Astrocyte (in vitro differentiated cells and primary cell): Measurements from ENCODE around the gene CDK6. TPM values are rescaled to one million over a fixed set of nuclear protein-coding genes. Genes with fewer than 3 reads are reported as not detected.
A peak's percentile ranks its signal among the peaks of the same experiment; 100 is the strongest.

Experiments used
- DNase-seq: peaks from one replicate; pipeline ENCODE4 v3.0.0-alpha.2; 2010; ENCODE audit warnings: low read depth
- FAIRE-seq: peaks from 2 replicates; lab custom pipeline; 2011; peaks lifted over from hg19 to GRCh38; lab: Jason Lieb, UNC
- H2AFZ ChIP-seq: 2 replicates; pipeline ENCODE4 v1.6.0; 2012; ENCODE audit warnings: low read depth, low read length, inconsistent platforms
- H3K27ac ChIP-seq: 2 replicates; pipeline ENCODE4 v1.5.1; 2011; ENCODE audit warnings: low read depth, low read length, inconsistent platforms
- H3K27me3 ChIP-seq: 2 replicates; pipeline ENCODE4 v1.6.0; 2011; ENCODE audit warnings: low read length, inconsistent platforms; ENCODE audit not compliant: insufficient read depth
- H3K36me3 ChIP-seq: 2 replicates; pipeline ENCODE4 v1.5.1; 2011; ENCODE audit warnings: low read length, inconsistent platforms; ENCODE audit not compliant: insufficient read depth
- H3K4me1 ChIP-seq: 2 replicates; pipeline ENCODE4 v1.5.1; 2011; ENCODE audit warnings: low read length, inconsistent platforms; ENCODE audit not compliant: insufficient read depth
- H3K4me2 ChIP-seq: 2 replicates; pipeline ENCODE4 v1.6.0; 2012; ENCODE audit warnings: low read length, inconsistent platforms
- H3K4me3 ChIP-seq: 2 replicates; pipeline ENCODE4 v1.5.1; 2011; ENCODE audit warnings: low read depth, mild to moderate bottlenecking, low read length, inconsistent platforms; ENCODE audit not compliant: insufficient read depth
- H3K79me2 ChIP-seq: 2 replicates; pipeline ENCODE4 v1.6.0; 2012; ENCODE audit warnings: mild to moderate bottlenecking, low read length, inconsistent platforms; ENCODE audit not compliant: insufficient read depth
- H3K9ac ChIP-seq: 2 replicates; pipeline ENCODE4 v1.6.0; 2012; ENCODE audit warnings: mild to moderate bottlenecking, low read length, inconsistent platforms
- H3K9me3 ChIP-seq: 2 replicates; pipeline ENCODE4 v1.5.1; 2012; ENCODE audit warnings: low read depth, mild to moderate bottlenecking, low read length, inconsistent platforms; ENCODE audit not compliant: insufficient read depth
- H4K20me1 ChIP-seq: 2 replicates; pipeline ENCODE4 v1.6.0; 2012; ENCODE audit warnings: low read length, inconsistent platforms; ENCODE audit not compliant: insufficient read depth
- H3K27ac Mint-ChIP-seq: one replicate; pipeline ENCODE4 v1.8.0; 2021; ENCODE audit warnings: mild to moderate bottlenecking, mixed read lengths; ENCODE audit not compliant: unreplicated experiment
- H3K27me3 Mint-ChIP-seq: one replicate; pipeline ENCODE4 v1.8.0; 2021; ENCODE audit warnings: low read depth, mixed read lengths; ENCODE audit not compliant: unreplicated experiment
- H3K36me3 Mint-ChIP-seq: one replicate; pipeline ENCODE4 v1.8.0; 2021; ENCODE audit warnings: low read depth, mixed read lengths; ENCODE audit not compliant: unreplicated experiment
- H3K4me1 Mint-ChIP-seq: one replicate; pipeline ENCODE4 v1.8.0; 2021; ENCODE audit warnings: low read depth, mixed read lengths; ENCODE audit not compliant: unreplicated experiment
- H3K4me3 Mint-ChIP-seq: one replicate; pipeline ENCODE4 v1.8.0; 2021; ENCODE audit warnings: mild to moderate bottlenecking, moderate library complexity, mixed read lengths; ENCODE audit not compliant: unreplicated experiment
- H3K9me3 Mint-ChIP-seq: one replicate; pipeline ENCODE4 v1.8.0; 2021; ENCODE audit warnings: mild to moderate bottlenecking, mixed read lengths; ENCODE audit not compliant: unreplicated experiment
- EZH2 ChIP-seq: IDR thresholded peaks from 2 replicates; pipeline ENCODE4 v1.6.1; 2012; ENCODE audit warnings: mild to moderate bottlenecking, low read length, inconsistent platforms; ENCODE audit not compliant: insufficient read depth
- total RNA-seq: library from RNA; stranded (reverse); gene quantifications from 2 replicates; pipeline ENCODE4 v1.2.1, GENCODE V29; 2021
- TF ChIP-seq, protein P1 (sequence below): IDR thresholded peaks from 2 replicates; pipeline ENCODE4 v1.5.1; 2011; ENCODE audit warnings: low read depth, mild to moderate bottlenecking, inconsistent platforms, low read length, moderate library complexity; ENCODE audit not compliant: insufficient read depth

CDK6 gene
- total RNA-seq, 1 donor from 2014 or later, result 160 TPM

DNA sequence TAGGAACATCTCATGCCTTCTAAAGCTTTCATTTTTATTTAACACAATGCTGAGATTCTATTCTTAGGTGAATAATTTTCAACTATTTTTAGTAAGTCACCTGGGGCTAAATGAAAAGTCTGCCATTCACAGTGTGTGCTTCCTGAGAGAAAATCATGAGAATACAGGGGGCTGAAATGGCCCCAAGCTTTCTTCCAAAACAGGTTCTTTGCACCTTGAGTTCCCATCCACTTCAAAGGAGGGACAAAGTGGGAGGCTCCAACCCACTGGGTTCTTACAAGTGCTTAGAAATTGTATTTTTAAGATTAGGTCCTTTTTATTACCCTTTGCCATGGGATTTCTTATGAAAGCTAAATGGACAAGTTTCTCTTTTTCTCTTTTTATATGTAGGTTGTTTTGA lies 224.6 kb downstream of the CDK6 start:
- no peak overlapping the region for H3K27ac ChIP-seq
- Mint-ChIP-seq H3K4me3 (no peak overlapping the region), H3K36me3 (peaks cover 11% of the 10 kb centered on the region), H3K27me3 (no peaks in the 10 kb centered on the region), H3K9me3 (no peaks in the 10 kb centered on the region), H3K4me1 (peaks cover 18% of the 10 kb centered on the region), H3K27ac (no peak overlapping the region)
- DNase-seq, result no peak
- H3K9me3 ChIP-seq, result no peaks in the 10 kb centered on the region
- H3K4me1 ChIP-seq, result peaks cover 8% of the 10 kb centered on the region
- H2AFZ ChIP-seq, result no peak overlapping the region
- peaks cover 42% of the 10 kb centered on the region for H3K36me3 ChIP-seq
- peaks cover 9% of the 10 kb centered on the region for H4K20me1 ChIP-seq
- FAIRE-seq, result no peak
- no peak overlapping the region for H3K9ac ChIP-seq
- H3K4me2 ChIP-seq, result no peak overlapping the region
- TF ChIP-seq, protein P1, sequence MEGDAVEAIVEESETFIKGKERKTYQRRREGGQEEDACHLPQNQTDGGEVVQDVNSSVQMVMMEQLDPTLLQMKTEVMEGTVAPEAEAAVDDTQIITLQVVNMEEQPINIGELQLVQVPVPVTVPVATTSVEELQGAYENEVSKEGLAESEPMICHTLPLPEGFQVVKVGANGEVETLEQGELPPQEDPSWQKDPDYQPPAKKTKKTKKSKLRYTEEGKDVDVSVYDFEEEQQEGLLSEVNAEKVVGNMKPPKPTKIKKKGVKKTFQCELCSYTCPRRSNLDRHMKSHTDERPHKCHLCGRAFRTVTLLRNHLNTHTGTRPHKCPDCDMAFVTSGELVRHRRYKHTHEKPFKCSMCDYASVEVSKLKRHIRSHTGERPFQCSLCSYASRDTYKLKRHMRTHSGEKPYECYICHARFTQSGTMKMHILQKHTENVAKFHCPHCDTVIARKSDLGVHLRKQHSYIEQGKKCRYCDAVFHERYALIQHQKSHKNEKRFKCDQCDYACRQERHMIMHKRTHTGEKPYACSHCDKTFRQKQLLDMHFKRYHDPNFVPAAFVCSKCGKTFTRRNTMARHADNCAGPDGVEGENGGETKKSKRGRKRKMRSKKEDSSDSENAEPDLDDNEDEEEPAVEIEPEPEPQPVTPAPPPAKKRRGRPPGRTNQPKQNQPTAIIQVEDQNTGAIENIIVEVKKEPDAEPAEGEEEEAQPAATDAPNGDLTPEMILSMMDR, result no peak
- no peak for TF ChIP-seq EZH2
- no peaks in the 10 kb centered on the region for H3K79me2 ChIP-seq
- no peaks in the 10 kb centered on the region for H3K27me3 ChIP-seq
- no peak overlapping the region for H3K4me3 ChIP-seq

DNA sequence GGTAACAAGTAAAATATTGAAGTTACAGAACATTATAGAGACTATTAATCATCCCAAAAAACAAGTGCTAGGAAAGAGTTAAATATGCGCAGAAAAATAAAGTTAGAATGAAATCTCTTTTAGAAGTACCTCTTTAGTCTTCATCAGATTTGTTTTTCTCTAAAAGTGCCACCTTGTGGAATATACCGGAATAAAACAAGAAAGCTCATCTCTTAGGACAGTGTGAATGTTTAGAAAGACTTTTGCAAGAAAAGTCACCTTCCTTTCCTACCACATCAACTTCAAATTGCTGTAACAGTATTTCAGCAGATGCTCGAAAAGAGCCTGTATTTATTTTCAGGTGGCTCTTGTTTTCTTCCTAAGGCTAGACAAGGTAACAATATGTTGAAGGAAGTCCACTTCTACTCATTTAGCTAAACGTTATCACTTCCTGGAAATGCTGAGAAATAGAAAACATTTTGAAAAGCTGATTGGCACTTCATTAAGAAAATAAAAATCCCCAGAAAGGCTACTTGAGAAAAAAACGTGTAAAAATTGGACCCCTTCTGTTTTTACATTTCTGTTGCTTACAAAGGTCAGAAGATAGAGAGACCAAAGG lies 226.4 kb downstream of the CDK6 start:
- FAIRE-seq, result no peak
- Histone ChIP-seq H3K9me3 (no peaks in the 10 kb centered on the region), H3K27ac (no peak overlapping the region), H3K27me3 (no peaks in the 10 kb centered on the region), H3K4me3 (no peak overlapping the region), H3K9ac (no peak overlapping the region), H4K20me1 (peaks cover 9% of the 10 kb centered on the region), H3K4me2 (no peak overlapping the region), H2AFZ (no peak overlapping the region), H3K4me1 (peaks cover 8% of the 10 kb centered on the region), H3K36me3 (peaks cover 40% of the 10 kb centered on the region), H3K79me2 (no peaks in the 10 kb centered on the region)
- TF ChIP-seq, protein P1, result peak; percentile 32
- TF ChIP-seq EZH2, result no peak
- Mint-ChIP-seq H3K9me3 (no peaks in the 10 kb centered on the region), H3K4me3 (no peak overlapping the region), H3K36me3 (peaks cover 2% of the 10 kb centered on the region), H3K27me3 (no peaks in the 10 kb centered on the region), H3K4me1 (peaks cover 17% of the 10 kb centered on the region), H3K27ac (no peak overlapping the region)
- no peak for DNase-seq
